ENCODE results near the gene EPHB1.

- no peak for TF ChIP-seq POLR2AphosphoS5 (IDR thresholded peaks at IDR 0.05; ENCODE audit: borderline replicate concordance, low read depth, low read length)
- no peak for TF ChIP-seq EZH2 (IDR thresholded peaks at IDR 0.05)
These were observed 302.4 kb downstream of the EPHB1 start for GRCh38 chr3:135097276-135097946.
